ENCODE measurements around the gene ZKSCAN5. TPM values are rescaled to one million over a fixed set of nuclear protein-coding genes. Genes with fewer than 3 reads are reported as not detected.
A peak's percentile ranks its signal among the peaks of the same experiment; 100 is the strongest.

ZKSCAN5 gene
- total RNA-seq, 1 experiment from 2014 or later: 13.2 TPM

- Histone ChIP-seq H3K9me2 (ENCODE audit: insufficient read depth) (no peaks in the 10 kb centered on the region), H3K79me2 (ENCODE audit: low read depth) (peaks cover 35% of the 10 kb centered on the region), H2AFZ (peak overlapping the region; percentile 84), H3K27ac (no peak overlapping the region), H3F3A (ENCODE audit: insufficient read depth, low read depth) (0 out of 2 replicates have a peak, but pooled peaks cover 9% of the 10 kb centered on the region), H4K20me1 (ENCODE audit: insufficient read depth) (no peaks in the 10 kb centered on the region; the same call in 1 of the 2 replicates), H3K4me3 (peak overlapping the region; percentile 71), H3K4me1 (replicated peaks; ENCODE audit: insufficient read depth) (peaks cover 14% of the 10 kb centered on the region), H3K9me3 (ENCODE audit: insufficient read depth, low read depth) (no peaks in the 10 kb centered on the region), H3K36me3 (ENCODE audit: low read depth) (0 out of 2 replicates have a peak, but pooled peaks cover 3% of the 10 kb centered on the region), H3K4me2 (peak overlapping the region; percentile 91), H3K27me3 (ENCODE audit: insufficient read depth, low read depth) (no peaks in the 10 kb centered on the region)
- TF ChIP-seq CTCF (conservative IDR thresholded peaks at IDR 0.05) (no peak), EZH2 (IDR thresholded peaks at IDR 0.05; ENCODE audit: low read depth) (no peak)
- DNase-seq: peak in 1 of 2 experiments; percentile 90
- POLR2A ChIA-PET (ENCODE audit: unreplicated experiment): interaction anchor here (0.5 to 1.1 kb wide), 6 partner anchors 10 to 1034 kb away, joined by 3 to 5 read pairs (median 3); partner anchors contain the start of gene ZNF655
- intact Hi-C loops (cut with micrococcal nuclease; ENCODE audit: unreplicated experiment): loop anchor here (2.0 kb wide), 1 partner anchor 59 kb away; no protein-coding TSS in a partner anchor
- no TSS peak for BruUV-seq (replicated peaks)
- CTCF ChIA-PET: no interaction called here
These were observed 220 bp upstream of the ZKSCAN5 start for GRCh38 chr7:99504281-99504602.

GRCh38 chr7:99505324-99505662, 831 bp downstream of the ZKSCAN5 start:
- no peak overlapping the region for H3K27ac ChIP-seq
- CTCF ChIA-PET: no interaction called here
- no peaks in the 10 kb centered on the region for H3K9me3 ChIP-seq (ENCODE audit: insufficient read depth, low read depth)
- BruUV-seq (replicated peaks): no TSS peak
- H2AFZ ChIP-seq: peak overlapping the region; percentile 84
- no peaks in the 10 kb centered on the region for H3K27me3 ChIP-seq (ENCODE audit: insufficient read depth, low read depth)
- no peak for DNase-seq
- peaks cover 32% of the 10 kb centered on the region for H3K79me2 ChIP-seq (ENCODE audit: low read depth)
- POLR2A ChIA-PET (ENCODE audit: unreplicated experiment): interaction anchor here (0.6 to 1.1 kb wide), 7 partner anchors 23 to 1747 kb away, joined by 3 to 11 read pairs (median 4); partner anchors contain the start of gene ZNF655
- intact Hi-C loops (cut with micrococcal nuclease; ENCODE audit: unreplicated experiment): loop anchor here (1.0 to 2.0 kb wide), 2 partner anchors 33 to 58 kb away; partner anchors contain the start of gene ZNF789
- peak overlapping the region; percentile 71 for H3K4me3 ChIP-seq
- peaks cover 14% of the 10 kb centered on the region for H3K4me1 ChIP-seq (replicated peaks; ENCODE audit: insufficient read depth)
- H3K36me3 ChIP-seq (ENCODE audit: low read depth): 0 out of 2 replicates have a peak, but pooled peaks cover 3% of the 10 kb centered on the region
- 0 out of 2 replicates have a peak, but pooled peaks cover 9% of the 10 kb centered on the region for H3F3A ChIP-seq (ENCODE audit: insufficient read depth, low read depth)
- no peak for TF ChIP-seq CTCF (conservative IDR thresholded peaks at IDR 0.05)
- TF ChIP-seq EZH2 (IDR thresholded peaks at IDR 0.05; ENCODE audit: low read depth): no peak
- H3K9me2 ChIP-seq (ENCODE audit: insufficient read depth): no peaks in the 10 kb centered on the region
- no peaks in the 10 kb centered on the region for H4K20me1 ChIP-seq (ENCODE audit: insufficient read depth)
- peak overlapping the region; percentile 91 for H3K4me2 ChIP-seq

GRCh38 chr7:99514050-99514449, 9.6 kb downstream of the ZKSCAN5 start:
- ChIA-PET CTCF (no interaction called here), POLR2A (ENCODE audit: unreplicated experiment) (interaction anchor here (0.7 kb wide), 1 partner anchor 10 kb away, joined by 3 read pairs; the partner anchor contains the start of gene ZKSCAN5)
- no peaks in the 10 kb centered on the region for H3K9me2 ChIP-seq (ENCODE audit: insufficient read depth)
- no peaks in the 10 kb centered on the region for H4K20me1 ChIP-seq (ENCODE audit: insufficient read depth)
- TF ChIP-seq EZH2 (IDR thresholded peaks at IDR 0.05; ENCODE audit: low read depth) (no peak), CTCF (conservative IDR thresholded peaks at IDR 0.05) (no peak)
- DNase-seq: no peak
- H3K9me3 ChIP-seq (ENCODE audit: insufficient read depth, low read depth): no peaks in the 10 kb centered on the region
- H3K36me3 ChIP-seq (ENCODE audit: low read depth): peaks cover 6% of the 10 kb centered on the region; the same call in 1 of the 2 replicates
- H3K27me3 ChIP-seq (ENCODE audit: insufficient read depth, low read depth): no peaks in the 10 kb centered on the region
- intact Hi-C loops (cut with micrococcal nuclease; ENCODE audit: unreplicated experiment): no loop called here
- H3K4me3 ChIP-seq: no peak overlapping the region
- no peaks in the 10 kb centered on the region for H3K4me1 ChIP-seq (replicated peaks; ENCODE audit: insufficient read depth)
- H3F3A ChIP-seq (ENCODE audit: insufficient read depth, low read depth): no peaks in the 10 kb centered on the region
- BruUV-seq (replicated peaks): no TSS peak
- no peak overlapping the region for H2AFZ ChIP-seq
- no peak overlapping the region for H3K4me2 ChIP-seq
- peaks cover 4% of the 10 kb centered on the region; the same call in 1 of the 2 replicates for H3K79me2 ChIP-seq (ENCODE audit: low read depth)
- no peak overlapping the region for H3K27ac ChIP-seq
